Fibroblast of lung (primary cell): ENCODE results near the gene IGFBP2. TPM values are rescaled to one million over a fixed set of nuclear protein-coding genes. Genes with fewer than 3 reads are reported as not detected.

ENCODE experiments used
- DNase-seq, 2 donors: peaks; one replicate each; pipeline versions ENCODE4 v3.0.0 to v3.0.0-alpha.2; 2010; ENCODE audit warnings: low read depth in 2 of 2
- H2AFZ ChIP-seq: 2 replicates; pipeline ENCODE4 v1.5.1; 2012; ENCODE audit warnings: low read length, control low read depth, inconsistent platforms
- H3K27ac ChIP-seq: 2 replicates; pipeline ENCODE4 v1.5.1; 2011; ENCODE audit warnings: low read length, control low read depth; ENCODE audit not compliant: insufficient read depth
- H3K27me3 ChIP-seq: 2 replicates; pipeline ENCODE4 v1.5.1; 2011; ENCODE audit warnings: mild to moderate bottlenecking, low read length; ENCODE audit not compliant: control insufficient read depth, insufficient read depth
- H3K36me3 ChIP-seq: 2 replicates; pipeline ENCODE4 v1.5.1; 2011; ENCODE audit warnings: low read length; ENCODE audit not compliant: control insufficient read depth, insufficient read depth
- H3K4me1 ChIP-seq: 2 replicates; pipeline ENCODE4 v1.5.1; 2011; ENCODE audit warnings: low read length; ENCODE audit not compliant: control insufficient read depth, insufficient read depth; ENCODE audit errors: extremely low read depth
- H3K4me2 ChIP-seq: 2 replicates; pipeline ENCODE4 v1.5.1; 2011; ENCODE audit warnings: low read length, control low read depth; ENCODE audit not compliant: insufficient read depth; ENCODE audit errors: extremely low read depth
- H3K4me3 ChIP-seq, 4 experiments: fragments of 200-600 bp in 1 of 4; sonication (generic) in 1 of 4; replicated peaks in 1 of 4; 2 replicates each; pipeline ENCODE4 v1.5.1; 2011 to 2016; ENCODE audit warnings: low read length in 4 of 4, low read depth in 3 of 4, mild to moderate bottlenecking in 3 of 4, control low read depth in 2 of 4, inconsistent platforms in 1 of 4, mixed read lengths in 1 of 4; ENCODE audit not compliant: insufficient read depth in 1 of 4; ENCODE audit errors: control extremely low read depth in 1 of 4
- H3K79me2 ChIP-seq: 2 replicates; pipeline ENCODE4 v1.5.1; 2012; ENCODE audit warnings: mild to moderate bottlenecking, low read length, inconsistent platforms; ENCODE audit not compliant: control insufficient read depth, insufficient read depth
- H3K9ac ChIP-seq: 2 replicates; pipeline ENCODE4 v1.5.1; 2011; ENCODE audit warnings: mild to moderate bottlenecking, low read length, control low read depth; ENCODE audit not compliant: insufficient read depth
- H3K9me3 ChIP-seq: 2 replicates; pipeline ENCODE4 v1.5.1; 2012; ENCODE audit warnings: low read depth, low read length; ENCODE audit not compliant: control insufficient read depth, insufficient read depth
- H4K20me1 ChIP-seq: 2 replicates; pipeline ENCODE4 v1.5.1; 2011; ENCODE audit warnings: low read length; ENCODE audit not compliant: control insufficient read depth, insufficient read depth; ENCODE audit errors: extremely low read depth
- EZH2 ChIP-seq: IDR thresholded peaks from 2 replicates; pipeline ENCODE4 v1.5.1; 2012; ENCODE audit warnings: low read length, control low read depth, mild to moderate bottlenecking; ENCODE audit errors: missing control alignments
- polyA plus RNA-seq, 2 donors: library from polyadenylated mRNA; depleted of rRNA in 1 of 2; stranded (reverse) in 1 of 2; unstranded in 1 of 2; fragments of >200 nt; gene quantifications; 2 replicates each; pipeline ENCODE4 v1.2.1, GENCODE V29; 2011 to 2012; ENCODE audit warnings: missing spikeins in 1 of 2
- total RNA-seq: library from RNA; depleted of rRNA; stranded (reverse); fragments of >200 nt; gene quantifications from 2 replicates; pipeline ENCODE4 v1.2.1, GENCODE V29; 2014
- TF ChIP-seq, protein P1 (sequence below), 2 donors: IDR thresholded peaks in 1 of 2; conservative IDR thresholded peaks in 1 of 2; 1 replicate in 1 of 2; 2 replicates in 1 of 2; pipeline ENCODE4 v1.5.1; 2011 to 2012; ENCODE audit warnings: low read length in 2 of 2, control low read depth in 1 of 2, inconsistent platforms in 1 of 2, low read depth in 1 of 2, mild to moderate bottlenecking in 1 of 2

IGFBP2 gene
- total and polyA plus RNA-seq, 2 donors (not counting 1 experiment from before 2014, with no cell fraction given) = 8.6 to 36.3 TPM

GRCh38 chr2:216698895-216699294 lies 65.7 kb downstream of the IGFBP2 start:
- no peak for TF ChIP-seq EZH2
- TF ChIP-seq, protein P1, sequence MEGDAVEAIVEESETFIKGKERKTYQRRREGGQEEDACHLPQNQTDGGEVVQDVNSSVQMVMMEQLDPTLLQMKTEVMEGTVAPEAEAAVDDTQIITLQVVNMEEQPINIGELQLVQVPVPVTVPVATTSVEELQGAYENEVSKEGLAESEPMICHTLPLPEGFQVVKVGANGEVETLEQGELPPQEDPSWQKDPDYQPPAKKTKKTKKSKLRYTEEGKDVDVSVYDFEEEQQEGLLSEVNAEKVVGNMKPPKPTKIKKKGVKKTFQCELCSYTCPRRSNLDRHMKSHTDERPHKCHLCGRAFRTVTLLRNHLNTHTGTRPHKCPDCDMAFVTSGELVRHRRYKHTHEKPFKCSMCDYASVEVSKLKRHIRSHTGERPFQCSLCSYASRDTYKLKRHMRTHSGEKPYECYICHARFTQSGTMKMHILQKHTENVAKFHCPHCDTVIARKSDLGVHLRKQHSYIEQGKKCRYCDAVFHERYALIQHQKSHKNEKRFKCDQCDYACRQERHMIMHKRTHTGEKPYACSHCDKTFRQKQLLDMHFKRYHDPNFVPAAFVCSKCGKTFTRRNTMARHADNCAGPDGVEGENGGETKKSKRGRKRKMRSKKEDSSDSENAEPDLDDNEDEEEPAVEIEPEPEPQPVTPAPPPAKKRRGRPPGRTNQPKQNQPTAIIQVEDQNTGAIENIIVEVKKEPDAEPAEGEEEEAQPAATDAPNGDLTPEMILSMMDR (conservative IDR thresholded peaks at IDR 0.05 in 1 of 2, IDR thresholded peaks at IDR 0.05 in 1 of 2; ENCODE audit: low read depth in 1 of 2, low read length in 2 of 2) = peak; percentile 63 to 71
- Histone ChIP-seq H3K27ac (no peak overlapping the region), H3K4me3 (no peak overlapping the region), H4K20me1 (no peaks in the 10 kb centered on the region), H3K4me2 (no peak overlapping the region), H3K36me3 (no peaks in the 10 kb centered on the region), H3K27me3 (no peaks in the 10 kb centered on the region), H3K4me1 (peaks cover 14% of the 10 kb centered on the region), H3K9me3 (no peaks in the 10 kb centered on the region), H3K9ac (no peak overlapping the region), H2AFZ (no peak overlapping the region), H3K79me2 (peaks cover 11% of the 10 kb centered on the region)
- DNase-seq = peak; percentile 74 to 84

- Histone ChIP-seq H3K4me1 (peaks cover 14% of the 10 kb centered on the region), H3K36me3 (no peaks in the 10 kb centered on the region), H2AFZ (no peak overlapping the region), H3K27me3 (no peaks in the 10 kb centered on the region), H3K9me3 (no peaks in the 10 kb centered on the region), H3K79me2 (no peaks in the 10 kb centered on the region), H3K27ac (no peak overlapping the region), H4K20me1 (no peaks in the 10 kb centered on the region), H3K9ac (no peak overlapping the region), H3K4me2 (no peak overlapping the region), H3K4me3 (no peak overlapping the region)
- DNase-seq = peak in 1 of 2 donors; percentile 36
- TF ChIP-seq, protein P1 (conservative IDR thresholded peaks at IDR 0.05 in 1 of 2, IDR thresholded peaks at IDR 0.05 in 1 of 2; ENCODE audit: low read depth in 1 of 2, low read length in 2 of 2) = no peak
- no peak for TF ChIP-seq EZH2
These were observed 66.9 kb downstream of the IGFBP2 start for GRCh38 chr2:216700088-216700567.

GRCh38 chr2:216700781-216701180 lies 67.6 kb downstream of the IGFBP2 start:
- no peak overlapping the region for H2AFZ ChIP-seq
- peaks cover 12% of the 10 kb centered on the region for H3K4me1 ChIP-seq
- H3K4me3 ChIP-seq = no peak overlapping the region
- H4K20me1 ChIP-seq = no peaks in the 10 kb centered on the region
- H3K27me3 ChIP-seq = no peaks in the 10 kb centered on the region
- no peak for DNase-seq
- H3K9ac ChIP-seq = no peak overlapping the region
- no peak overlapping the region for H3K4me2 ChIP-seq
- no peak overlapping the region for H3K27ac ChIP-seq
- H3K36me3 ChIP-seq = no peaks in the 10 kb centered on the region
- H3K79me2 ChIP-seq = no peaks in the 10 kb centered on the region
- no peaks in the 10 kb centered on the region for H3K9me3 ChIP-seq
- no peak for TF ChIP-seq EZH2
- TF ChIP-seq, protein P1 (conservative IDR thresholded peaks at IDR 0.05 in 1 of 2, IDR thresholded peaks at IDR 0.05 in 1 of 2; ENCODE audit: low read depth in 1 of 2, low read length in 2 of 2) = no peak
